Neural cell (in vitro differentiated cells): Measurements from ENCODE around the gene AP5Z1. TPM values are rescaled to one million over a fixed set of nuclear protein-coding genes. Genes with fewer than 3 reads are reported as not detected.

Experiments used
- H2AFZ ChIP-seq: fragments of 200-600, 300-800 bp; sonication (generic), shearing (Covaris generic); 2 replicates; pipeline ENCODE4 v1.6.0; 2014; ENCODE audit warnings: low read depth, mild to moderate bottlenecking, antibody characterized with exemption, low read length, moderate library complexity
- H3F3A ChIP-seq: fragments of 200-600 bp; shearing (Covaris generic); 2 replicates; pipeline ENCODE4 v1.6.1; 2016; ENCODE audit warnings: mild to moderate bottlenecking, moderate library complexity, mixed read lengths, antibody characterized with exemption, low read length; ENCODE audit not compliant: insufficient read depth, poor library complexity, severe bottlenecking
- H3K27ac ChIP-seq: fragments of 200-600, 300-800 bp; sonication (generic), shearing (Covaris generic); 2 replicates; pipeline ENCODE4 v1.5.1; 2014; ENCODE audit warnings: mild to moderate bottlenecking, low read length, moderate library complexity
- H3K27me3 ChIP-seq: fragments of 300-800, 200-600 bp; sonication (generic), shearing (Covaris generic); 2 replicates; pipeline ENCODE4 v1.6.0; 2014; ENCODE audit warnings: mild to moderate bottlenecking, low read depth, low read length, moderate library complexity; ENCODE audit not compliant: insufficient read depth
- H3K36me3 ChIP-seq: fragments of 300-800, 200-600 bp; sonication (generic), shearing (Covaris generic); 2 replicates; pipeline ENCODE4 v1.5.1; 2014; ENCODE audit warnings: mild to moderate bottlenecking, antibody characterized with exemption, low read length, moderate library complexity; ENCODE audit not compliant: insufficient read depth
- H3K4me2 ChIP-seq: fragments of 300-800, 200-600 bp; sonication (generic), shearing (Covaris generic); 2 replicates; pipeline ENCODE4 v1.6.0; 2014; ENCODE audit warnings: mild to moderate bottlenecking, low read length
- H3K4me3 ChIP-seq: fragments of 300-800, 200-600 bp; sonication (generic), shearing (Covaris generic); 2 replicates; pipeline ENCODE4 v1.5.1; 2014; ENCODE audit warnings: mild to moderate bottlenecking, low read length, moderate library complexity
- H3K79me2 ChIP-seq: fragments of 200-600 bp; shearing (Covaris generic); replicated peaks from 2 replicates; pipeline ENCODE4 v1.6.0; 2014; ENCODE audit warnings: mild to moderate bottlenecking, low read length, moderate library complexity; ENCODE audit not compliant: insufficient read depth
- H3K9ac ChIP-seq: fragments of 300-800, 200-600 bp; sonication (generic), shearing (Covaris generic); 2 replicates; pipeline ENCODE4 v1.6.1; 2016; ENCODE audit warnings: mild to moderate bottlenecking, low read length, mixed read lengths
- H3K9me2 ChIP-seq: fragments of 200-600 bp; shearing (Covaris generic); 2 replicates; pipeline ENCODE4 v1.6.1; 2016; ENCODE audit warnings: mild to moderate bottlenecking, low read length, mixed read lengths; ENCODE audit not compliant: insufficient read depth
- H3K9me3 ChIP-seq: fragments of 200-600, 300-800 bp; sonication (generic), shearing (Covaris generic); 2 replicates; pipeline ENCODE4 v1.6.1; 2016; ENCODE audit warnings: mild to moderate bottlenecking, mixed run types, low read length, moderate library complexity, mixed read lengths
- H4K20me1 ChIP-seq: fragments of 200-600 bp; shearing (Covaris generic); 2 replicates; pipeline ENCODE4 v1.6.1; 2016; ENCODE audit warnings: mild to moderate bottlenecking, mixed run types; ENCODE audit not compliant: insufficient read depth
- CTCF ChIP-seq: fragments of 450-650 bp; IDR thresholded peaks from 2 replicates; pipeline ENCODE4 v1.5.1; 2014; ENCODE audit warnings: antibody characterized with exemption, mild to moderate bottlenecking, moderate library complexity; ENCODE audit not compliant: poor library complexity, severe bottlenecking
- EP300 ChIP-seq: fragments of 450-650 bp; conservative IDR thresholded peaks from 2 replicates; pipeline ENCODE4 v1.6.1; 2014; ENCODE audit warnings: antibody characterized with exemption, mild to moderate bottlenecking, moderate library complexity; ENCODE audit not compliant: poor library complexity, severe bottlenecking
- EZH2 ChIP-seq: fragments of 200-600, 300-800 bp; shearing (Covaris generic), sonication (generic); IDR thresholded peaks from 2 replicates; pipeline ENCODE4 v1.6.1; 2014; ENCODE audit warnings: antibody characterized with exemption, low read length, borderline replicate concordance, mild to moderate bottlenecking; ENCODE audit not compliant: insufficient read depth, poor library complexity, severe bottlenecking
- MXI1 ChIP-seq: fragments of 450-650 bp; conservative IDR thresholded peaks from 2 replicates; pipeline ENCODE4 v1.6.1; 2014; ENCODE audit warnings: antibody characterized with exemption, mild to moderate bottlenecking; ENCODE audit not compliant: poor library complexity, severe bottlenecking
- POLR2AphosphoS5 ChIP-seq: IDR thresholded peaks from 2 replicates; pipeline ENCODE4 v1.6.1; 2012
- RAD21 ChIP-seq: fragments of 450-650 bp; conservative IDR thresholded peaks from 2 replicates; pipeline ENCODE4 v1.6.1; 2014; ENCODE audit warnings: antibody characterized with exemption, mild to moderate bottlenecking, moderate library complexity
- SMC3 ChIP-seq: fragments of 450-650 bp; conservative IDR thresholded peaks from 2 replicates; pipeline ENCODE4 v1.6.1; 2014; ENCODE audit warnings: antibody characterized with exemption, mild to moderate bottlenecking, moderate library complexity; ENCODE audit not compliant: poor library complexity
- TAF1 ChIP-seq: IDR thresholded peaks from 2 replicates; pipeline ENCODE4 v1.6.1; 2012; ENCODE audit warnings: low read depth
- polyA plus RNA-seq: library from polyadenylated mRNA; depleted of rRNA; stranded (reverse); fragments of >200 nt; gene quantifications from 2 replicates; pipeline ENCODE4 v1.2.3, GENCODE V29; 2014
- TF ChIP-seq, protein P1 (sequence below): IDR thresholded peaks from 2 replicates; pipeline ENCODE4 v1.6.1; 2012; ENCODE audit warnings: borderline replicate concordance

AP5Z1 gene
- polyA plus RNA-seq, 1 donor from 2014 or later = 36.9 TPM

- Histone ChIP-seq H4K20me1 (no peaks in the 10 kb centered on the region), H3K36me3 (no peaks in the 10 kb centered on the region), H3K9me3 (no peaks in the 10 kb centered on the region), H3K27ac (no peak overlapping the region), H3K4me3 (no peak overlapping the region), H3K9me2 (no peaks in the 10 kb centered on the region), H3K9ac (no peak overlapping the region), H3K79me2 (no peaks in the 10 kb centered on the region), H3F3A (no peaks in the 10 kb centered on the region), H3K27me3 (no peaks in the 10 kb centered on the region), H2AFZ (no peak overlapping the region), H3K4me2 (no peak overlapping the region)
- no peak for TF ChIP-seq CTCF
- TF ChIP-seq TAF1 = no peak
- no peak for TF ChIP-seq EP300
- TF ChIP-seq MXI1 = no peak
Measured at GRCh38 chr7:4809666-4810065, 34.2 kb downstream of the AP5Z1 start.

- Histone ChIP-seq H3K27ac (peak overlapping the region; percentile 39), H3K4me3 (no peak overlapping the region), H3K27me3 (no peaks in the 10 kb centered on the region), H3K9me2 (no peaks in the 10 kb centered on the region), H3K36me3 (no peaks in the 10 kb centered on the region), H3K9me3 (no peaks in the 10 kb centered on the region), H3K79me2 (no peaks in the 10 kb centered on the region), H4K20me1 (no peaks in the 10 kb centered on the region), H2AFZ (no peak overlapping the region), H3K4me2 (no peak overlapping the region), H3F3A (no peaks in the 10 kb centered on the region), H3K9ac (no peak overlapping the region)
- peak; percentile 5 for TF ChIP-seq POLR2AphosphoS5
- no peak for TF ChIP-seq SMC3
Measured at GRCh38 chr7:4814433-4814832, 39.0 kb downstream of the AP5Z1 start.

DNA sequence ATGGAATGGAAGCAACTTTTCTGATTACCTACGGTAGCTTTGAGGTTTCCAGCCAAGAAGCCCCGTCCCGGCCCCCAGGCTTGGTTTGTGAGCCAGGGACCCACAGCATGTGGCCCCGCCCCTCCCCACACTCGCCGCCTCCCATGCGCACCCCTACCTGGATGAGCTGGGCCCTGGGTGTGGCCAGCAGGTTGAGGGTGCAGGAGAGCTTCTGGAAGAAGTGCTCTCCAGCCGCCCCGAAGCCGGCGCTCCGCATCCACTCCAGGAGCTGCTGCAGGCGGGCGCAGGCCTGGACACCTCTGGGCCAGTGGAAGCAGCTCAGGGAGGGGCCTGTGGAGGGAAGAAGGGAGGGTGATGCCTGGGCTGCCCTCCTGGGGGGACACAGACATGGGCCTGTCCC is 39.7 kb downstream of the AP5Z1 start:
- Histone ChIP-seq H3K9ac (no peak overlapping the region), H3K4me2 (no peak overlapping the region), H3F3A (no peaks in the 10 kb centered on the region), H3K9me2 (no peaks in the 10 kb centered on the region), H3K27ac (no peak overlapping the region), H2AFZ (no peak overlapping the region), H4K20me1 (no peaks in the 10 kb centered on the region), H3K36me3 (no peaks in the 10 kb centered on the region), H3K9me3 (no peaks in the 10 kb centered on the region), H3K27me3 (no peaks in the 10 kb centered on the region), H3K79me2 (no peaks in the 10 kb centered on the region), H3K4me3 (no peak overlapping the region)
- TF ChIP-seq TAF1 (no peak), EZH2 (no peak), CTCF (no peak), EP300 (no peak), SMC3 (no peak), POLR2AphosphoS5 (no peak), MXI1 (no peak), RAD21 (no peak)
- TF ChIP-seq, protein P1, sequence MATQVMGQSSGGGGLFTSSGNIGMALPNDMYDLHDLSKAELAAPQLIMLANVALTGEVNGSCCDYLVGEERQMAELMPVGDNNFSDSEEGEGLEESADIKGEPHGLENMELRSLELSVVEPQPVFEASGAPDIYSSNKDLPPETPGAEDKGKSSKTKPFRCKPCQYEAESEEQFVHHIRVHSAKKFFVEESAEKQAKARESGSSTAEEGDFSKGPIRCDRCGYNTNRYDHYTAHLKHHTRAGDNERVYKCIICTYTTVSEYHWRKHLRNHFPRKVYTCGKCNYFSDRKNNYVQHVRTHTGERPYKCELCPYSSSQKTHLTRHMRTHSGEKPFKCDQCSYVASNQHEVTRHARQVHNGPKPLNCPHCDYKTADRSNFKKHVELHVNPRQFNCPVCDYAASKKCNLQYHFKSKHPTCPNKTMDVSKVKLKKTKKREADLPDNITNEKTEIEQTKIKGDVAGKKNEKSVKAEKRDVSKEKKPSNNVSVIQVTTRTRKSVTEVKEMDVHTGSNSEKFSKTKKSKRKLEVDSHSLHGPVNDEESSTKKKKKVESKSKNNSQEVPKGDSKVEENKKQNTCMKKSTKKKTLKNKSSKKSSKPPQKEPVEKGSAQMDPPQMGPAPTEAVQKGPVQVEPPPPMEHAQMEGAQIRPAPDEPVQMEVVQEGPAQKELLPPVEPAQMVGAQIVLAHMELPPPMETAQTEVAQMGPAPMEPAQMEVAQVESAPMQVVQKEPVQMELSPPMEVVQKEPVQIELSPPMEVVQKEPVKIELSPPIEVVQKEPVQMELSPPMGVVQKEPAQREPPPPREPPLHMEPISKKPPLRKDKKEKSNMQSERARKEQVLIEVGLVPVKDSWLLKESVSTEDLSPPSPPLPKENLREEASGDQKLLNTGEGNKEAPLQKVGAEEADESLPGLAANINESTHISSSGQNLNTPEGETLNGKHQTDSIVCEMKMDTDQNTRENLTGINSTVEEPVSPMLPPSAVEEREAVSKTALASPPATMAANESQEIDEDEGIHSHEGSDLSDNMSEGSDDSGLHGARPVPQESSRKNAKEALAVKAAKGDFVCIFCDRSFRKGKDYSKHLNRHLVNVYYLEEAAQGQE = no peak
